Measurements from ENCODE around the gene LYG2. TPM values are rescaled to one million over a fixed set of nuclear protein-coding genes. Genes with fewer than 3 reads are reported as not detected.

The LYG2 gene
- total RNA-seq = not detected in 2 replicates

GRCh38 chr2:99255491-99256318, at the start of gene LYG2:
TSS of gene LYG2 (minus strand) at chr2:99255666. CDS start at chr2:99254260, 1,406 bp downstream.

GRCh38 chr2:99301097-99301496, 45.6 kb upstream of the LYG2 start, which contains the start of gene LYG1:
TSS of gene LYG1 (minus strand) at chr2:99301197. CDS start at chr2:99295670, 5,527 bp downstream.

Small RNAs within 50 kb of the gene (small RNA-seq; reads per million reads assigned to genes)
- gene AC092587.1 = not detected

Other genes starting within 250 kb of the LYG2 start
- gene C2orf15, start 114.0 kb downstream of the LYG2 start, total RNA-seq = not detected in 2 replicates
- 2.3 and 2.6 TPM in 2 replicates for gene TSGA10, start 100.7 kb downstream of the LYG2 start, total RNA-seq
- gene LIPT1, start 100.7 kb downstream of the LYG2 start, total RNA-seq = 5.9 and 6.8 TPM in 2 replicates
- 15.8 and 21.3 TPM in 2 replicates for gene MITD1, start 74.6 kb downstream of the LYG2 start, total RNA-seq
- gene MRPL30, start 74.5 kb downstream of the LYG2 start, total RNA-seq = 41.9 and 47.9 TPM in 2 replicates
- gene LYG1, start 45.5 kb upstream of the LYG2 start, total RNA-seq = under 0.01 and 0.20 TPM in 2 replicates
- gene TXNDC9, start 80.7 kb upstream of the LYG2 start, total RNA-seq = 64.5 and 68.3 TPM in 2 replicates
- gene EIF5B, start 81.7 kb upstream of the LYG2 start, total RNA-seq = 19.5 and 22.1 TPM in 2 replicates
- gene REV1, start 234.4 kb upstream of the LYG2 start, total RNA-seq = 20.9 and 34.8 TPM in 2 replicates

Measured in subcutaneous preadipocyte (primary cell).